Jurkat, Clone E6-1 (cell line): ENCODE measurements around the gene ANKS4B.
A peak's percentile ranks its signal among the peaks of the same experiment; 100 is the strongest.
"Not testable (repeated sequence)": the region's sequence is repeated elsewhere in the genome, so short reads cannot be mapped to it uniquely, and the experiment has no call there.

ENCODE experiments used
- DNase-seq: peaks from one replicate; pipeline ENCODE4 v3.0.0-alpha.2; 2011; ENCODE audit warnings: low read depth, low spot score
- H3K4me3 ChIP-seq: 2 replicates; pipeline ENCODE4 v1.5.1; 2011; ENCODE audit warnings: mild to moderate bottlenecking, low read length, control low read depth, moderate library complexity

The ANKS4B gene

GRCh38 chr16:21256636-21257035 lies 23.1 kb downstream of the ANKS4B start:
- no peak for DNase-seq
- no peak overlapping the region for H3K4me3 ChIP-seq

GRCh38 chr16:21257284-21257683 lies 23.8 kb downstream of the ANKS4B start:
- H3K4me3 ChIP-seq: no peak overlapping the region
- DNase-seq: no peak

GRCh38 chr16:21260870-21261791 lies 27.6 kb downstream of the ANKS4B start:
- no peak overlapping the region for H3K4me3 ChIP-seq
- no peak for DNase-seq

- no peak for DNase-seq
- no peak overlapping the region for H3K4me3 ChIP-seq
These were observed 29.5 kb downstream of the ANKS4B start for GRCh38 chr16:21262779-21263639.

- DNase-seq: no peak
These were observed 30.4 kb downstream of the ANKS4B start for GRCh38 chr16:21263640-21264570.

GRCh38 chr16:21264571-21265036 lies 31.1 kb downstream of the ANKS4B start:
- no peak overlapping the region for H3K4me3 ChIP-seq
- no peak for DNase-seq

More at GRCh38 chr16:21263640-21264570, 30.4 kb downstream of the ANKS4B start:
- no peak overlapping the region for H3K4me3 ChIP-seq

- H3K4me3 ChIP-seq: no peak overlapping the region
- no peak for DNase-seq
These were observed 31.8 kb downstream of the ANKS4B start for GRCh38 chr16:21265104-21265837.

- DNase-seq: no peak
- H3K4me3 ChIP-seq: no peak overlapping the region
These were observed 33.8 kb downstream of the ANKS4B start for GRCh38 chr16:21267298-21267697.

- no peak overlapping the region for H3K4me3 ChIP-seq
These were observed 34.7 kb downstream of the ANKS4B start for GRCh38 chr16:21268236-21268635.

GRCh38 chr16:21272253-21272652 lies 38.8 kb downstream of the ANKS4B start:
- no peak for DNase-seq

More at GRCh38 chr16:21268236-21268635, 34.7 kb downstream of the ANKS4B start:
- DNase-seq: no peak

GRCh38 chr16:21272763-21273162 lies 39.3 kb downstream of the ANKS4B start:
- H3K4me3 ChIP-seq, DNase-seq: not testable (repeated sequence)

More at GRCh38 chr16:21272253-21272652, 38.8 kb downstream of the ANKS4B start:
- H3K4me3 ChIP-seq: no peak overlapping the region

GRCh38 chr16:21274172-21274726 lies 40.8 kb downstream of the ANKS4B start:
- DNase-seq: no peak
- no peak overlapping the region for H3K4me3 ChIP-seq

GRCh38 chr16:21275529-21275928 lies 42.0 kb downstream of the ANKS4B start:
- no peak for DNase-seq
- no peak overlapping the region for H3K4me3 ChIP-seq

GRCh38 chr16:21276090-21276489 lies 42.6 kb downstream of the ANKS4B start:
- DNase-seq: no peak
- no peak overlapping the region for H3K4me3 ChIP-seq

GRCh38 chr16:21277045-21277926 lies 43.8 kb downstream of the ANKS4B start:
- no peak for DNase-seq
- H3K4me3 ChIP-seq: no peak overlapping the region

- peak within 1 kb of the TSS; percentile 15 for H3K4me3 ChIP-seq
- no peak for DNase-seq
These were observed 44.6 kb downstream of the ANKS4B start, which contains the start of gene CRYM for GRCh38 chr16:21277927-21278706. CRYM (minus strand) TSS chr16:21278290; CDS start chr16:21278251, 39 bp downstream.
